ENCODE results near the gene DOCK1.

Gene DOCK1

DNA sequence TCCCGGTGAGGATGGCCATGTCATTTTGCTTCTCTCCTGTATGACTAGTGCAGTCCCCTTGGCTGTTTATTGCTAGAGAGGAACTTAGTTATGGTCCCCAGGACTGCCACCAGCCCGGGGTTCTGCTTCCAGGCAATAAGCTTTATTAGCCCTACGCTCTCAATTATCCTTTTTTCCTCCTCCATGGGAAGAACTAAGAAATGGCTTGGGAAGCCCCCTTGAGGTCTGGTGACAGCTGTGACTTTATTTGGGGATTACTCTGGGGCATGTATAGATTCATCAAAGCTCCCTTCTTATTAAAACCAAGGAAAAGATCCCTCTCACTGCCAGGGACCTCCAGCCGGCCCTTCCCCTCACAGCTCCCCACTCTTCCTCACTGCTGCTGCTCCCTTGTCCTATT lies 446.3 kb downstream of the DOCK1 start:
- no peak for DNase-seq (ENCODE audit: low read depth in 2 of 2)

DNA sequence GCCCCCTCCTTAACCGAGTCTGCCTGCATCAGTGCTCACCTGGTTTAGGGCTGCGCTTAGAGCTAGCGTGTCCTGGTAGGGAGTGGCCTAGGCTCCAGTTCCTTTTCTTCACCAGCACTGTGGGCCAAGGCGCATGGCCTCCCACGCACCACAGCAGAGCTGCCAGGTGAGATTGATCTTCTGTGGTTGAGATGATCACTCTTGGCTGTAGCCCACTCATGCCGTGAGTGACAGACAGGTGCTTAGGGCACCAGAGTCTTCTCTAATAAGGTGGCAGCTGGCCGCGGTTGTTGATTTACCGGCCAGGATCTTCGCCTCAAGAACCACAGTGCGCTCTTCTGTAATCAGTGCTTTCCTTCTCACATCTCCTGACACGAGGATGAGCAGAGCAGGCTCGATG lies 448.3 kb downstream of the DOCK1 start:
- no peak for DNase-seq (ENCODE audit: low read depth in 2 of 2)

DNA sequence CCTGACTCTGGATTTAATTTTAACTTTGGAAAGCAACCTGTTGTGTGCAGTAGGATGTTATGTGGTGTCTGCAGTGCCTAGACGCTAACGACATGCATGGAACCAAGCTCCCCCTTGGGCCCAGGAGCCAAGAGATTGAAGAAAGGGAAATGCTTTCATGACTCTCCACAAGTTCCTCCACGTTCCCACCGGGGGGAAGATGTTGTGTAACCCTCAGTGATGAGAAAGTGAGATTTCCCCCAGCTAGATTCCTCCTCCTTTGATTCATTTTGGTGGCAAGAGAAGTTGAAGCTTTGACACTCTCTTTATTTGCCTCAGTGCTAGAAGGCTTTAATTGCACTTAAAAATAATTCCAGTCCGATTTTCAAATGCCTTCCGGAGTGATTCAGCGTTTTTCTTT lies 449.0 kb downstream of the DOCK1 start:
- DNase-seq (ENCODE audit: low read depth in 2 of 2) = no peak

DNA sequence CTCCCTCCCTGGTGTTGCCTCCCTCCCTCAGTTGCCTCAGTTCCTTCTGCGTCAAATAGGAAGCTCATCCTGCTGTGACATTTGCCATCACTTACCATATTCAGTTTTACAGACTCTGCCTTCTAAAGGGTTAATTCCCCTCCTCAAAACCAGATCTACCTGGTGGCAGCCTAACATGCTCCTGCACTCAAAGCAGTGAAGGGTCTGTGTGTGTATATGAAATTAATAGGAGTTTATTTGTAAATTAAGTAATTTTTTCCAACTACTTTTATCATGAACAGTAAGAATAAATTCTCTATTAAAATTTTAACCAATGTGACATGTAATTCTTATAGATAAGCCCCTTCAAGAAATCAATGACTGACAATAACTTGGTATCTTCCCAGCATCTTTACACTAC lies 449.8 kb downstream of the DOCK1 start:
- DNase-seq (ENCODE audit: low read depth in 2 of 2) = no peak

DNA sequence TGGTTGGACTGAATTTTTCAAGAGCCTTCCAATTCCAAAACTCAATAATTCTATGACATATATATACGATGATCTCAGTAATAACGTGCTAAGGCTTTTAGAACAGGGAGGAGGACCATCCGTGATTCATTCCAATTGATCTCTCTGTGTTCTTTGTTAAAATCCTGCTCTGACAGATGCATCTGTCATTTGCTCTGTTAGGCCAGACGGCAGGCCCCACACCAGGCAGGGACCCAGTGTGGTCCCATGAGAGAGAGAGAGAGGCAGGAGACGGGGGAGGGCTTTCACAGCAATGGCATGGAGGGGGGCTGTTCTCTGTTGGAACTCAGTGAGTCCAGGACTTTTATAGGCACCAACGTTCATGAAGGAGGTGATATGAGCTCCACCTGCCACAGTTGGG lies 451.1 kb downstream of the DOCK1 start:
- no peak for DNase-seq (ENCODE audit: low read depth in 2 of 2)

DNA sequence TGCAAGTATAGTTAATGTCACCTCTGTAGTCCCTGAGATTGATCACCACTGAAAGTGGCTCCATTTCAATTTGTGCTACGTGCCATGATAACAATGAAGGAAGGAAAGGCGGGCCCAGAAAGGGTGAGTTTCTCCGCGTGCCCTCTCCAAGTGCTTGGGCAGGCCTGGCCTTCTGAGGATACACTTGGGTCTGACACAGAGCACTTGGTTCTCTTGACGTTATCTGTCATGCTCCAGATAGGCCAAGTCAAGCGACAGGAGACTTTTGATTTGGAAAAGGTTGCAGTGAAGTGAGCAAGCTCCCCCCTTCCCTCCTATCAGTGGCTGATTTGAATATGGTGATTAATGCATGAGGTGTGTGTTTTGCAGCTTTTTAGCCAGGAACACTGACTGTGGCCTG lies 452.0 kb downstream of the DOCK1 start:
- no peak for DNase-seq (ENCODE audit: low read depth in 2 of 2)

DNA sequence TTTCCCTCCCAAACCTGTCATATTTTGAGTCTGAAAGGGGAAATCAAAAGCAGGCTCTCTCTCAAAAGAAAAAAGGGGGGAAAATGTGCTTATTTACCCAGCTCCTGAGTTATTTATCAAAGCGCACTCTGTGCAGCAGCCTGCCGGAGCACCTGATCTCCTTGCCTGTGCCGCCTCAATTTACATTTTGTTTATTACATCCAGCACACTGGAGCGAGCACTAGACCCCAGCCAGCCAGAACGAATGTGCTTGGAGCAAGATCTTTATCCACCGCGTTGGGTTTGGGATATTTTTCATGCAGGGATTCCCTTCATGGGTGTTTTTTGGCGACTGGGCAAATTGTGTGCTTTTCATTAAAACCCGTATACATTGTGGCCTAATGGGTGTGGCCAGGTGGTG lies 453.1 kb downstream of the DOCK1 start:
- no peak for DNase-seq (ENCODE audit: low read depth in 2 of 2)

DNA sequence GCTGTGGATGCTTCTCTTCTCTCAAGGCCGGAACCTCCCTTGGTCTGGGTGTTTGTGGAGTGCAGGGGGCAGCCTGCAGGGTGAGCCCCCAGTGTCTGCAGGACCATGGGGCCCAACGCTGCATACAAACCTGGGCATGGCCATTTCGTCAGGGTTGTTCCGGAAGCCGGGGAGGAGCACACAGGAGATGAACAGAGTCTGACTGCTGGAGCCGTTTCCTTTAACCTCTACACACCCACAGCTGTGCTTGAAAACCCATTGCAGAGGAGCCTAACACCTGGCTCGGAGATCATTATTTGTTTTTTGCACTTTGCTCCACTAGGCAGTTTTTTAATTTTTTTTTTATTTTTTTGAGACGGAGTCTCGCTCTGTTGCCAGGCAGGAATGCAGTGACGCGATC lies 458.8 kb downstream of the DOCK1 start:
- DNase-seq (ENCODE audit: low read depth in 2 of 2) = no peak

DNA sequence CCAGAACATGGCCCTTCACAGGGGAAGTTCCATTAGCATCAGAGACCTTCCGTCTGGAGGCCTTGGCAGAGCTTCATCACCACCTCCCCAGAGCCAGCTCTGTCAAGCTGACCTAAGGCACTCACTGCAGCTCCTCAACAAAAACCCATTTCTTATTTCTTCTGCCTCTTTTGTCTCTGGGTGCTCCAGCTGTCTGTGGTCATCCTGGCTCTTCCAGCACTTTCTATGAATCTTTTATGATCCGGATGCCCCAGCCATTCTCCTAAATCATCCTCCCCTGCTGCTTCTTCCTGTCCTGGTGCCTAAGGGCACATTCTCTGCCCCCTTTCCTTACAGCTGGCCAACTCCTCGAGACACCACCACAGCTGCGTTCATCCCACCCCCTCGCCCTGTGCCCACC lies 462.9 kb downstream of the DOCK1 start:
- no peak for DNase-seq (ENCODE audit: low read depth in 2 of 2)

DNA sequence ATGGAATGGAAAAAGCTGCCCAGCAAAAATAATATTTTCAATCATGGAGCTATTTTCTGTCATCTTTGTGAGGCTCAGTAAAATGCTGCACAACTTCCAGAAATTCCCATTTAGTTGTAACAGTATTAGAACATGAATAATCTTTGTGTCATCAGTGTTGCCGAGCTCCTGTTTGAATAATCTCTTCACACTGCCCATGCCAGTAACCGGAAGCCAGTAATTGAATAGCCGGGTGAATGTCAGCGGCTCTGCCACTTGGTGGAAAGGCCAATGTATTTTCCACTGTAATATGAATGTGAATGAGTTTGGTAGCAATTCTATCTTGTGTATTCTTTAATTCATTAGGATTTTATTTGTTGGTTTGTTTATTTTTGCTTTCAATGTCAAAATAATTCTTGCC lies 463.7 kb downstream of the DOCK1 start:
- no peak for DNase-seq (ENCODE audit: low read depth in 2 of 2)

DNA sequence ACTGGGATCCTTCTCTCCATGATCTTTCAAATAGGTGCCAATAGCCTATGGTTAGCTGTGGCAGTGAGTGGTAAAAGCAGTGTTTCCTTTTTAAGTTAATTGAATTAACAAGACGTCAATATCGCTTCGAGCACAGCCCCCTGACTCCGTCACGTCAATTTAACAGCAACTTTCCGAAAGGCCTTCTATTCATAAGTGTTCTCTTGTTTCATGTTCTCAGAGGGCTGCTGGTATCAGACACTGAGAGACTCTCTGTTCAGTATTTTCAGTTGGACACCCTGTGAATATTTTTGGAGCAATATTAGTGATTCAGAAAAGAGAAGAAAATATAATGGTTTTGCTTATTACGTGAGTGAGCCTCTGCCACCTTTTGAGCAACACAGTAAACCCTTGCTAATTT lies 465.4 kb downstream of the DOCK1 start:
- DNase-seq (ENCODE audit: low read depth in 2 of 2) = no peak

DNA sequence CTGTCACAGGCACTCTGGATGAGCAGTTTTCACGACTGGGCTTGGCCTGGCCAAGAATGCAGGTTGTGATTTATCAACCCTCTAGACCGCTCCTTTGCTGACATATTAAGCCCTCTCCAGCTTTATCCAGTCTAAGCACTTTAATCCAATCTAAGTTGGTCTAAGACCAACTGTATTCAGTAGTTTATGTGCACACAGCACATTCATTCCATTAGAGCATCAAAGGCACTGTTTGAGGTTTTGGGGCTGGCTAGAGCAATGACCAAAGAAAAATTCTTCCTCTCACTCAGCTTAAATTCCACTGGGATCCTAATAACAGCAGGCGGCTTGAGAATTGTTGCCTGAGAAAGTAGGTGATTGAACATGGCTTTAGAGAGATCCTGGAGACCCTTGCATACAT lies 467.1 kb downstream of the DOCK1 start:
- no peak for DNase-seq (ENCODE audit: low read depth in 2 of 2)

DNA sequence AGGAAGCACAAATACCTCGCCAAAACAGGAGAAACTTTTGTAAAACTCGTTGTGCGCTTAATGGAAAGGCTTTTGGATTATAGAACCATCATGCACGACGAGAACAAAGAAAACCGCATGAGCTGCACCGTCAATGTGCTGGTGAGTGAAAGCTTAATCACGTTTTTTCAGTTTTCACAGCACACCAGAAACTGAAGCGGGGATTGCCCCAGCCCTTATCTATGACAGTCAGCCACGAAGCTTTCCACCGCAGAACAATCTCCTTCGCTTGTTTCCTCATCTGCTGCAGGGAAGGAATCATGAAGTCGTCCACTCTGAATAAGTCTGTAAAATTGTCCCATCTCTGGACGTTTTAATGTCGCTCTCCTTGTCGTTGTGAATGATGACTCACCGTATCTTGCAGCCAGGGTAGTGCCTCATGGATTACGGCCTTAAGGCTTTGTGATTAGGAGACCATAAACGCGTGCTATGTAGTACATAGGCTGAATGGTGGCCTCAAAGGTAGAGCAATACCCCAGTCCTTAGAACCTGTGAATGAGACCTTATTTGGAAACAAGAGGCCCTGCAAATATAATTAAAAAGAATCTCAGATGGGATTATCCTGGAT lies 468.9 kb downstream of the DOCK1 start:
- no peak for DNase-seq (ENCODE audit: low read depth in 2 of 2)

DNA sequence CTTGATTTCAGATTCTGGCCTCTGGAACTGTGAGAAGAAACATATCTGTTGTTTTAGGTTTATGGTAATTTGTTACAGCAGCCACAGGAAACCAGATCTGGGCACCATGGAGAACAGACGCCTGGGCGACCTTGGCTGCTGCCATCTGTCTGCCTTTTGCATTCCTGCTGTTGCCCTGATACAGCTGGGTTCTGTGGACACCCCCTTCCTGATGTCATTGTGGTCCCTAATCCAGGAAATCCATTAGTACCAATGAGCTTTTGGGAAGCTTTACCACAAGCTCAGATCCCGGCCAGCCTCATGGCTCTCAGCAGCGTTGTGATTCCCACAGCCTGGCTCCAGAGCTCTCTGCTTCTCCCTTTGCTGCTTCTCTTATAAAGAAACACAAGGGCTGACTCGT lies 469.7 kb downstream of the DOCK1 start:
- DNase-seq (ENCODE audit: low read depth in 2 of 2) = no peak

DNA sequence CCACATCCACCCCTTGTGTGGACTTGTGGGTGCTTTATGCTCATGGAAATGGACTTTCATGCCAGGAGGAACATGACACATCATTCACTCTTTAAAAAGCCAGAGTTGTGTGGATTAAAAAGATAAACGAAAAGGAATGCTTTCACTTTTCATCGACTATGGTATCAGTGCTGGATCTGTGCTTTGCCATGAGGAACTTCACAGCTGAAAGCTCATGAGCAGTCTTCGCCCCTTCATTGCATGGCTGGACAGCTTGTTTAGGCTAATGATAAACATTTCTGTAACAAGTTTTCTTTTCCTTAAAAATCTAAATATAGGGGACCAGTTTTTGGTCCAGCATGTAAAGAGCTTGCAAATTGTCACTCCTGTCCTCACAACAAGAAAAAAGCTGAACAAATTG lies 470.2 kb downstream of the DOCK1 start:
- DNase-seq (ENCODE audit: low read depth in 2 of 2) = no peak

DNA sequence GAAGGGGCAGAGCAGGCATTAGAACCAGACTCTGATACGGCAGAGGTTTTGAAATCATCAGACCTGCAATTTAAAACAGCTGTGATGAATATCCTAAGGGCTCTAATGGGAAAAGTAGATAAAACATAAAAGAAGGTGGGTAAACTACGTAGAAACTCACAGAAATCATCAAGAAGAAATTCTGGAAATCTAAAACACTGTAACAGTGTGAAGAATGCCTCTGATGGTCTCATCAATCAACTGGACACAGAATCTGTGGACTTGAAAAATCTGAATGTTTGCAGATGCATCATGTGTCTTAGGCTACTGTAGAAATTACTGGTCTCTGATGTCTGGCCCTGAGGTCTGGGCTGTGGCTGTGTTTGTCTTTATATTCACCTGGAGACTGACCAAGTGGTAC lies 470.8 kb downstream of the DOCK1 start:
- DNase-seq (ENCODE audit: low read depth in 2 of 2) = no peak

DNA sequence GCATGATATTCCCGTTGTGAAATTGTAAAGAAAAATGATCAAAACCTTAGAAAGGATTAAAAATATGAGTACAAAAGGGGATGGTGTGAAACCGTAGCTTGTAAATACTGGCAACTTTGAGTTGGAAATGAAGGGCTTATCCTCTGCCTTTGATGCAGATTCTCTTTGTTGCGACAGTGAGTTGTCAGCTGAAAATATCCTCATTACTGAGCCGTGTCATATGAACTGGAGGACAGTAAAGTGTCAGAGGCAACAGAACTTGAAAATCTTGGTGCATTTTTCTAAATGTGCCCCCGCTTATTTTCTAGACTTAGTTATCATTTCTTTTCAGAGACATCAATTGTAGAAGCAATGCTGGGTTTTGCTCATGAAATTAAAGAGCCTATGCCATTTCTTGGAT lies 473.4 kb downstream of the DOCK1 start:
- DNase-seq (ENCODE audit: low read depth in 2 of 2) = no peak

DNA sequence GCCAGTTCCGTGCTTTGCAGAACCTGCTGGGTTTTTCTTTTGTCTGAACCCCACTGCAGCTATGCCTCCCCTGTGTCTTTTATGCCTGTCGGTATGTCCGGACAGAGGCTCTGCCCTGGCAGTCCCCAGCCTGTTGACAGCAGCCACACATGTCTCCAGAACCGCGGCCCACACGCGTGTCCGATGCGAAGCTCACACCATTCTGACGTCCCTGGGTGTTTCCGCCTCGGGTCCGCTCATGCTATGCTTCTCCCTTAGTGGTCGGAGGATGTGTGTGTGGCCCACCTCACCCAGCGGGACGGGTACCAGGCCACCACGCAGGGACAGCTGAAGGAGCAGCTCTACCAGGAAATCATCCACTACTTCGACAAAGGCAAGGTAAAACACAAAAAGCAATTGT lies 479.3 kb downstream of the DOCK1 start:
- DNase-seq (ENCODE audit: low read depth in 2 of 2) = no peak

DNA sequence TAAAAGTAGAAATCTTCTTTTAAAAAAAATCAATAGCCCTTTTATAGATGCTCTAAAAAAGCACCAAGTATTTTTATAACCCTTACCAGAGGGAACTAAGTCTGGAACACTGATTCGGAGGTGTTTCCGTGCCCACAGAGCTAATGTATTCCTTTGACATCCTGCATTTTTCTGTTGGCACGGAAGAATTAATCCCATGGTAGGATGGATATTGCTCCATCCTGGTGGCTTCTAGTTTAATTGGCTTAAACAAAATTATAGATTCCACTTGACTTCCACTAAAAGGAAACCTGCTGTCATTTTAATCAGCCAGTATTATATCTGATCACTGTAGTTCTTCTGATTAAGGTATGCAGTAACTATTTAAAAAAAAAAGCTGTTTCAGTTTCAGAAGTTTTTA lies 479.8 kb downstream of the DOCK1 start:
- no peak for DNase-seq (ENCODE audit: low read depth in 2 of 2)

DNA sequence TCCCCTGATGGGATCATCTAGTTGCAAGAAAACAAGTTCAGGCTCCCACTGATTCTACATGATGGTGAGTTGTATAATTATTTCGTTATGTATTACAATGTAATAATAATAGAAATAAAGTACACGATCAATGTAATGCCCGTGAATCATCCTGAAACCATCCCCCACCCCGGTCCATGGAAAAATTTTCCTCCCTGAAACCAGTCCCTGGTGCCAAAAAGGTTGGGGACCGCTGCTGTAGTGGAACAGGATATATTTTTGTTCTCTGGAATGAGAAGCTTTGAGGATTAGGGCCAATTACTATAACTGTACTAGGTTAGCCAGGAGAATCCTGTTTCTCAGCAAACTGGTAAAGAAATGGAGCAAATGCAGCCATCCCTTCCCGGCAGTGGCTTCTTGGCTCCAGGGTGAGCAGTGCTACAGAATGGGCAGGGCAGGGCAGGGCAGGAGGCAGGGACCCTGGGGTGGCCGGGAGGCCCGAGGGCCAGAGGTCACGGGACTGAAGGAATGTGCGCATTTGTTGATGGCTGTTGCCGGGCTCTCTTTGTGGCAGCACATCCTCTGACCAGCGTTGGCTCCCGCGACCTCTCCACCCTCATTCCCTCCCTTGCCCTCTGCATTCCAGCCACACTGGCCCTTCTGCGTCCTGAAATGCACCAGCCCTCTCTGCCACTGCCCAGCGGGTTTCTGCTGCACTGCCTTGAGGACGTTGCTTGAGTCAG lies 481.5 kb downstream of the DOCK1 start:
- DNase-seq (ENCODE audit: low read depth in 2 of 2) = no peak

DNA sequence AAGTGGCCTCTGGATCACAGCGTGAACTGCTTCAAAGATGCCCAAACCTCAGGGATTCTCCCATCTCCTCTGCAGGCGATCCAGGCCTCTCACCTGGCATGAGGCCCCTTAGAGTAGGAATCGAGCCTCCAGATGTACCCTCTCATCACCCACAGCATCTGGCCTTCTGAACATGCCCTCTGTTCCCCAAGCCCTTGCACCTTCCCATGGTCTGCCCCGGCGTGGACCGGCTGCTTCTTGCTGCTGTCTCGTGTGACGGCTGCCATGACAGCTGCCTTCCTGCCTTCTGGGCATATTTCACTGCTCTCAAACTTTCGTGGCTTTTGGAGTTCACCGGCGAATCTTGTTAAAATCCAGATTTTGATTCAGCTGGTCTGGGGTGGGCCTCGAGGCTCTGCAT lies 486.6 kb downstream of the DOCK1 start:
- DNase-seq (ENCODE audit: low read depth in 2 of 2) = no peak

DNA sequence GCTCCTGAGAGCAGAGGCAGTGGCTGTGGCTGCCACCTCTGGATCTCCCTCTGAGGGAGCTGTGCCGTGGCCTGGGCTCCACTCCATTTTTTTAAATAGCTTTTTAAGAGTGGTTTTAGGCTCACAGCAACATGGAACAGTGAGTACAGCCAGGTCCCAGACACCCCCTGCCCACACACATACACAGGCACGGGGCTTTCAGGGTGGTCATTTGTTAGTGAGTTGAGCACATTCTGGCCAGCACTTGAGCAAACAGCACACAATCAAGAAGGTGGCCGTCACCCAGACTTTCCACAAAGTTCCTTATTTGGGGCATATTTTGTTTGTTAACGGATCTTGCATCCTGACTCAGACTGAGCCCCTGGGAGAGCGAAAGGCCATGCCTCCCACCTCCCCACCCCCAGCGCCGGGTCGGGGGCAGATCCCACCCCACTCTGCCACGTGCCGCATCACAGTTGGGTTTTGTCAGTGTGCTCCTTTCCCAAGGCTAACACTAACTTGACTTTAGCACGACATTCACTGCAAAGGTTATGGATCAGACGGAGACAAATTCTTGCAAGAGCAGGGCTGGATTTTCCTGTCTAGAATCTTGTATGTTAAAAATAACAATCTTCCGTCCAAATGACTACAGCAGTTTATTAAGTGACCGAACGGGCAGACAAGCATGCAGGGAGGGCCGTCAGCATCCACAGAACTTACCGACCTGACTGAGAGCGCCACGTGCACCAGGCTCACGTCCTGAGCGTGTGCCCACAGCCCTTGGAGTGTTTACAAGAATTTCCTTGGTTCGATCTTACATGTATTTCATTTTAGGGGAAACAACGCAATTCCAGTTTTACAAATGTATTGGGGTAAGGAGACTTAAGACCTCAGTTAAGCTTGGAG lies 487.4 kb downstream of the DOCK1 start:
- no peak for DNase-seq (ENCODE audit: low read depth in 2 of 2)
